Osteocyte (in vitro differentiated cells): ENCODE measurements around the gene ESYT2. TPM values are rescaled to one million over a fixed set of nuclear protein-coding genes. Genes with fewer than 3 reads are reported as not detected.

Source experiments
- DNase-seq: peaks from one replicate; pipeline ENCODE4 v3.0.0; 2021; ENCODE audit warnings: mixed read lengths; ENCODE audit not compliant: unreplicated experiment; ENCODE audit errors: extremely low spot score
- H3K27ac Mint-ChIP-seq: one replicate; pipeline ENCODE4 v1.8.0; 2021; ENCODE audit warnings: mild to moderate bottlenecking, mixed read lengths; ENCODE audit not compliant: unreplicated experiment
- H3K27me3 Mint-ChIP-seq: one replicate; pipeline ENCODE4 v1.8.0; 2021; ENCODE audit warnings: mixed read lengths; ENCODE audit not compliant: unreplicated experiment
- H3K36me3 Mint-ChIP-seq: one replicate; pipeline ENCODE4 v1.8.0; 2021; ENCODE audit warnings: mixed read lengths; ENCODE audit not compliant: unreplicated experiment
- H3K4me1 Mint-ChIP-seq: one replicate; pipeline ENCODE4 v1.8.0; 2021; ENCODE audit warnings: mixed read lengths; ENCODE audit not compliant: unreplicated experiment
- H3K4me3 Mint-ChIP-seq: one replicate; pipeline ENCODE4 v1.8.0; 2021; ENCODE audit warnings: mild to moderate bottlenecking, moderate library complexity, mixed read lengths; ENCODE audit not compliant: unreplicated experiment
- H3K9me3 Mint-ChIP-seq: one replicate; pipeline ENCODE4 v1.8.0; 2021; ENCODE audit warnings: mixed read lengths; ENCODE audit not compliant: unreplicated experiment
- CTCF ChIP-seq: fragments of 200-600 bp; sonication (generic); IDR thresholded peaks from 2 replicates; pipeline ENCODE4 v1.5.0; 2021; ENCODE audit warnings: antibody characterized with exemption, mild to moderate bottlenecking, moderate library complexity
- total RNA-seq: library from RNA; stranded (reverse); gene quantifications from 2 replicates; pipeline ENCODE4 v1.2.1, GENCODE V29; 2021

ESYT2 gene
- total RNA-seq, 1 donor from 2014 or later = 146 TPM

- TF ChIP-seq CTCF = no peak
- H3K27ac Mint-ChIP-seq = peak overlapping the region; percentile 93
- peaks cover 89% of the 10 kb centered on the region for H3K4me1 Mint-ChIP-seq
- no peak for DNase-seq
- H3K27me3 Mint-ChIP-seq = no peaks in the 10 kb centered on the region
- peaks cover 25% of the 10 kb centered on the region for H3K36me3 Mint-ChIP-seq
- no peak overlapping the region for H3K4me3 Mint-ChIP-seq
- no peaks in the 10 kb centered on the region for H3K9me3 Mint-ChIP-seq
Observed at GRCh38 chr7:158812684-158813083, 16.6 kb downstream of the ESYT2 start.

DNA sequence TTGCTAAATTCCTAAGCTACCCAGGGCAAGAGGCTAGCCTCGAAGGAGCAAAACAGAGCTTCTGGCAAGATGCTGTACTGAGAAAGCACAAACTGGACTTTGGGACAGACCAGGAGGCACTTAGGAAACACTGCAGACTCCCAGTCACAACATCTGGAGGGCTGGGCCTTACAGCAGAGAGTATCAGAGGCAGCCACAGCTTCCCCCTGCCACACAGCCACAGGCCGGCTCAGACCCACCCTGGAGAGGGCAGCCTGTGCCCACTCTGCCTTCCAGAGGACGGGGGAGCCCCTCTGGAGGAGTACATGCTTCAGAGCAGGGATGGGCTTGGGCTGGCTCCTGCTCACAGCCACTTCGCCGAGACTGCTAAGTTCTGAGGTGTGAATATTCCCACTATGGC lies 17.4 kb downstream of the ESYT2 start:
- H3K4me3 Mint-ChIP-seq = peak overlapping the region; percentile 27
- H3K27ac Mint-ChIP-seq = peak overlapping the region; percentile 93
- peaks cover 89% of the 10 kb centered on the region for H3K4me1 Mint-ChIP-seq
- no peak for DNase-seq
- peaks cover 27% of the 10 kb centered on the region for H3K36me3 Mint-ChIP-seq
- H3K27me3 Mint-ChIP-seq = no peaks in the 10 kb centered on the region
- H3K9me3 Mint-ChIP-seq = no peaks in the 10 kb centered on the region
- TF ChIP-seq CTCF = no peak

GRCh38 chr7:158811461-158811860 lies 17.8 kb downstream of the ESYT2 start:
- Mint-ChIP-seq H3K4me3 (peak overlapping the region; percentile 27), H3K27me3 (no peaks in the 10 kb centered on the region), H3K27ac (peak overlapping the region; percentile 93), H3K36me3 (peaks cover 27% of the 10 kb centered on the region), H3K4me1 (peaks cover 88% of the 10 kb centered on the region), H3K9me3 (no peaks in the 10 kb centered on the region)
- DNase-seq = no peak
- no peak for TF ChIP-seq CTCF

- Mint-ChIP-seq H3K4me1 (peaks cover 87% of the 10 kb centered on the region), H3K27me3 (no peaks in the 10 kb centered on the region), H3K27ac (peak overlapping the region; percentile 70), H3K9me3 (no peaks in the 10 kb centered on the region), H3K36me3 (peaks cover 30% of the 10 kb centered on the region), H3K4me3 (no peak overlapping the region)
- no peak for TF ChIP-seq CTCF
- DNase-seq = no peak
Observed at GRCh38 chr7:158810846-158811245, 18.5 kb downstream of the ESYT2 start.

DNA sequence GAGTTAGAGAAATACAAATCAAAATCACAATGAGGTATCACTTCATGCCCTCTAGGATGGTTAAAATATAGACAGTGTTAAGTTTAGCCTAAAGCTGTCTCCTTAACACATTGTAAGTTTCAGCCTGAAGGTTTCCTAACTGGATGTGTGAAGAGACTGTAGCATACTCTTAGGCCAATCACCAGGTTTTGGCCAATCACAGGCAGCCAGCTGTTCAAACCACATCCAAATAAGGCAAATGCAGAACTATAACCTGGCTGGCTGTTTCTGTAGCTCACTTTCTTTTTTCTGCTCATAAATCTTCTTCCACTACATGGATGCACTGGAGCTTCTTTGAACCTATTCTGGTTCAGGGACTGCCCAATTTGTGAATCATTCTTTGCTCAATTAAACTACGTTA lies 19.7 kb downstream of the ESYT2 start:
- no peak for DNase-seq
- Mint-ChIP-seq H3K4me3 (no peak overlapping the region), H3K36me3 (peaks cover 41% of the 10 kb centered on the region), H3K4me1 (peaks cover 87% of the 10 kb centered on the region), H3K27me3 (no peaks in the 10 kb centered on the region), H3K27ac (peak overlapping the region; percentile 70), H3K9me3 (no peaks in the 10 kb centered on the region)
- no peak for TF ChIP-seq CTCF
